Immature natural killer cell (primary cell): ENCODE measurements around the gene IL17RD. TPM values are rescaled to one million over a fixed set of nuclear protein-coding genes. Genes with fewer than 3 reads are reported as not detected.

Experiments
- DNase-seq, 3 donors: peaks; one replicate each; pipeline ENCODE4 v3.0.0; 2022; ENCODE audit warnings: mixed read lengths in 1 of 3
- H3K27ac Mint-ChIP-seq, 6 donors: one replicate each; pipeline ENCODE4 v1.8.0; 2020; ENCODE audit warnings: mixed read lengths in 6 of 6, mild to moderate bottlenecking in 5 of 6, inconsistent platforms in 4 of 6, moderate library complexity in 3 of 6
- H3K27me3 Mint-ChIP-seq, 3 donors: one replicate each; pipeline ENCODE4 v1.8.0; 2020 to 2021; ENCODE audit warnings: low read depth in 3 of 3, mild to moderate bottlenecking in 3 of 3, mixed read lengths in 3 of 3, moderate library complexity in 3 of 3, inconsistent platforms in 1 of 3
- H3K36me3 Mint-ChIP-seq, 3 donors: one replicate each; pipeline ENCODE4 v1.8.0; 2020; ENCODE audit warnings: mixed read lengths in 3 of 3, inconsistent platforms in 2 of 3, mild to moderate bottlenecking in 2 of 3
- H3K4me1 Mint-ChIP-seq, 2 donors: one replicate each; pipeline ENCODE4 v1.8.0; 2020; ENCODE audit warnings: inconsistent platforms in 2 of 2, mild to moderate bottlenecking in 2 of 2, mixed read lengths in 2 of 2, moderate library complexity in 1 of 2
- H3K4me3 Mint-ChIP-seq, 5 donors: one replicate each; pipeline ENCODE4 v1.8.0; 2020; ENCODE audit warnings: mild to moderate bottlenecking in 5 of 5, mixed read lengths in 5 of 5, inconsistent platforms in 3 of 5, moderate library complexity in 3 of 5
- H3K9me3 Mint-ChIP-seq, 6 donors: one replicate each; pipeline ENCODE4 v1.8.0; 2020; ENCODE audit warnings: mild to moderate bottlenecking in 6 of 6, mixed read lengths in 6 of 6, inconsistent platforms in 4 of 6, moderate library complexity in 3 of 6
- polyA plus RNA-seq, 3 donors: library from polyadenylated mRNA; unstranded; fragments of 300-500 nt; fragmentation: Illumina TruSeq; gene quantifications; one replicate each; pipeline ENCODE4 v1.2.3, GENCODE V29; 2021

Gene IL17RD
- polyA plus RNA-seq, 3 donors from 2014 or later = not detected

DNA sequence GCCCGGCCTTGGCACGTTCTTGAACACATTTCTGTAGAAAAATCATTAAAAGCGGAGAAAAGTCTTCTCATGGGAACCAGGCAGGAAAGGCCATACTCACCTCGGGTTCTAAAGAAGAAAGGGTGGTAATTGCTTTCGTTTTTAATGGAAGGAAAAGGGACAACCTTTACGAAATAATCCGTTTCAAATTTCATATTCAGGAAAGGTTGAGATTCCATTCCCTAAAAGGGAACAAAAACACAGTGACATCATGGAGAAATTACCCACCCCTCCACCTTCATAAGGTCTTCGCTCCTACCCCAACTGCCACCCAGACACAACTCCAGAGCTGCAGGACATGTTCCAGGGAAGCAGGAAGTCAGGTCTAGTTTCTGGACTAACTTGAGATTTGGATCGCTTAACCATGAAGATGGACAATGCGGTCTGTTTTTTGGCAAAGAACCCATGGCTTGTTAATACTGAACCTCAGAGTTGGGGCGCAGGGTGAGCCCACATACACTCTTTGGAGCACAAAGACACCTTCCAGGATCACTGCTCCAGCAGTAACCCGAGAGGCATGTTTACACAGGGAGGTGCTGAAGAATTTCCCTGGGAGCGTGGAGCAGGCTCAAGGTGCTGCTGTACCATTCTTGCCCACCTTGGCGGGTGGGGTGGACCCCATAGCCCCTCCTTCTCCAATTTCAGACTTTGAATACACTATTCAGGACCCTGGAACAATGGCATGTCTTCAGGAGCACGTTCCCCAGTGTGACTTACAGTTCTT, 55.5 kb downstream of the IL17RD start:
- Mint-ChIP-seq H3K27ac (no peak overlapping the region), H3K36me3 (no peaks in the 10 kb centered on the region), H3K27me3 (peaks cover 0 to 2% (median 0%) of the 10 kb centered on the region in 3 donors), H3K9me3 (no peaks in the 10 kb centered on the region), H3K4me1 (no peaks in the 10 kb centered on the region), H3K4me3 (no peak overlapping the region)
- no peak for DNase-seq

DNA sequence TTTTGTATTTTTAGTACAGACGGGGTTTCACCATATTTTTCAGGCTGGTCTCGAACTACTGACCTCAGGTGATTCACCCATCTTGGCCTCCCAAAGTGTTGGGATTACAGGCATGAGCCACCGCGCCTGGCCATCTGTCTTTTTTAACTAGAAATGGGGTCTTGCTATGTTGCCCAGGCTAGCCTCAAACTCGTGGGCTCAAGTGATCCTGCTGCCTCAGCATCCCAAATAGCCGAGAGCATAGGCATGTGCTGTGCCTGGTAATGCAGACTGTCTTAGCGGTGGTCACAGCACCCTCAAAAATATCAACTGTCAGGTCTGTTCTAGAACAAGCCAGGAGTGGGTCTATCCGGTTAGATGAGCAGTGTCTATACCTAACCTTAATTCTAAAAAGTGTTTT, 56.5 kb downstream of the IL17RD start:
- Mint-ChIP-seq H3K27me3 (peaks cover 0 to 2% (median 2%) of the 10 kb centered on the region in 3 donors), H3K4me3 (no peak overlapping the region), H3K36me3 (no peaks in the 10 kb centered on the region), H3K27ac (no peak overlapping the region), H3K9me3 (no peaks in the 10 kb centered on the region), H3K4me1 (no peaks in the 10 kb centered on the region)
- no peak for DNase-seq

DNA sequence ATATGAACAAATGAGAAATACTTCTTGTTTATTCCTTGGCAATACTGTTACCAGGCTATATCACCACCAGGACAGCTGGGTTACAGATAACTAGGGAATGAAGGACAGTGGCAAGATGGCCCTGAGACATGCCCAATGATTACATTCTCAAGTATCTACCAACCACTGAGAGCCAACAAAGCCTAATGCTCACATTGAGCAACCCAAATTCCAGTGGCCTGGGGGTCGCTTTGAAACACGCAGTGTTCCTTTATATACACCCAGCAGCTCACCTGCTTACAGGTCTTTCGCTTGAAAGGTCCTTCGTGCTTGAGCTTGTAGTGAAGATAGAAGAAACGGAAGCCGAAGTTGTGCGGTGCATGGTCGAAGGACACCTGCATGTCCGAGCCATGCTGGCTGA, 59.6 kb downstream of the IL17RD start:
- no peak overlapping the region for H3K27ac Mint-ChIP-seq
- no peaks in the 10 kb centered on the region for H3K36me3 Mint-ChIP-seq
- no peaks in the 10 kb centered on the region for H3K9me3 Mint-ChIP-seq
- no peaks in the 10 kb centered on the region for H3K4me1 Mint-ChIP-seq
- no peak for DNase-seq
- no peak overlapping the region for H3K4me3 Mint-ChIP-seq
- H3K27me3 Mint-ChIP-seq = peaks cover 0 to 2% (median 2%) of the 10 kb centered on the region in 3 donors

DNA sequence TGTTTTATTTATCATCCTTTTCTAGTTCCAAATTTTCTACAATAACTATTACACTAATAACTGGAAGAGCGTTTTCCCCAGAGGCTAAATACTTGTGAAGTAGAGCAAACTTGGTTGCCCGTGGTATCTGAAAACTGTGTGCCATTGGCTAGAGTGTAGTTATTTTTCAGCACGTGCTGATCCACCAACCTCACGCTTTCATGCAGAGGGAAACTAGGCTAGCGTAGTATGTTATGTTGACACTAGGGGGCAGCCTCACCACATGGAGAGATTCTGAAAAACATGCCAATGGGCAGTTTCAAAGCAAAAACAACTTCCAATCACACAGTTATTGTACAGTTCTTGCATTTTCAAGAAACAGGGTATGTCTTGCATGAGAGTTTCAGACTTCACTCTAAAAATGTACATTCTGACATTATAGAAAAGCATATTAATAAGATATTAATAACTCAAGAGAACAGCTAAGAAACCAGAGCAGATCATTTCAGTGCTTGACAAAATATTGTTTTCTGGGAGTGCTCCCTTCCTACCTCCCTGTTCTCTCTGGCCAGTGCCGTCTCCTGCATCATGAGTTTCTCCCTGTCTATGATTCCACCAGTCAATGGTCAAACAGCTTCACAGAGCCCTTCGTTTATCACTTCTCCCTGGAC, 65.0 kb downstream of the IL17RD start:
- no peak overlapping the region for H3K27ac Mint-ChIP-seq
- H3K9me3 Mint-ChIP-seq = no peaks in the 10 kb centered on the region
- peak; percentile 30 to 46 (median 31) for DNase-seq
- peaks cover 0 to 2% (median 2%) of the 10 kb centered on the region in 3 donors for H3K27me3 Mint-ChIP-seq
- no peaks in the 10 kb centered on the region for H3K4me1 Mint-ChIP-seq
- no peak overlapping the region for H3K4me3 Mint-ChIP-seq
- no peaks in the 10 kb centered on the region for H3K36me3 Mint-ChIP-seq

DNA sequence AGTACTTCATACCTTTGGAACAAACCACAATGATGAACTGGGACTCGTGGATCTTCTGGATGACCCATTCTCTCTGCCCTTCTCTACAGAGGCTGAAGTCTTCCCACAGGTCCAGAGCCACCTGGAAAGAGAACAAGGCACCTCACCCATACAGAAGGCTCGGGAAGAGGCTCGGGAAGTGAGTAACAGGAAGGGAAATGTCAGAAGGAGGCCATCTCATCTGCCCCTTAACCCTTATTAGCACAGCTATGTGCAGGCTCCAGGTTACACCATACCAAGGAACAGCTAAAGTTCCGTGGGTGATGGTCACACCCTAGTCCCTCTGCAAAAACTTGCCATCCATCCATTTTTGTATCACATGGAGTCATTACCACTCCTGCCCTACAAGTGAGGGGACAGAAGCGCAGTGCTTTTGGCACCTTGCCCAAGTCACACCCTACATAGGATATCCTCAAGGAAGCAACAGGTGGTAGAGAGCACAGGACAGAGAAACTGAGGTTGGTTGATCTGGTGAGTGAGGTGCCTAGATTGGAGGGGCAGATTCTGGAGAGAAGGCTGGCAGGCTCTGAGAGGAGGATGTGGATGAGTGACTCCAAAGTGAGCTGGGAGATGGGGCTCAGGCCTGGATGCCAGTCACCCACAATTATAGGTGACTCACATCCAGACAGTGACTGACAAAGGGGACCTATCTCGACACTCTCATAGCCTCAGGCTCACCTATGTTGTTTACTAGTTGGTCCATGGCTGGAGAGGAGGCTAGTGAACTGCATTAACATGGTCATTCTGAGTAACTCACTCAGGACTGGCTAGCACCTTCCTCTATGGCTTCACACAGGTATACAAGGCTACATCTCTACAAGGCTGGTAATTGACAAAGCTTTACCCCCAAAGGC, 66.5 kb downstream of the IL17RD start:
- H3K36me3 Mint-ChIP-seq = no peaks in the 10 kb centered on the region
- H3K27ac Mint-ChIP-seq = no peak overlapping the region
- H3K27me3 Mint-ChIP-seq = peaks cover 0 to 3% (median 2%) of the 10 kb centered on the region in 3 donors
- no peaks in the 10 kb centered on the region for H3K4me1 Mint-ChIP-seq
- no peak for DNase-seq
- no peak overlapping the region for H3K4me3 Mint-ChIP-seq
- no peaks in the 10 kb centered on the region for H3K9me3 Mint-ChIP-seq

DNA sequence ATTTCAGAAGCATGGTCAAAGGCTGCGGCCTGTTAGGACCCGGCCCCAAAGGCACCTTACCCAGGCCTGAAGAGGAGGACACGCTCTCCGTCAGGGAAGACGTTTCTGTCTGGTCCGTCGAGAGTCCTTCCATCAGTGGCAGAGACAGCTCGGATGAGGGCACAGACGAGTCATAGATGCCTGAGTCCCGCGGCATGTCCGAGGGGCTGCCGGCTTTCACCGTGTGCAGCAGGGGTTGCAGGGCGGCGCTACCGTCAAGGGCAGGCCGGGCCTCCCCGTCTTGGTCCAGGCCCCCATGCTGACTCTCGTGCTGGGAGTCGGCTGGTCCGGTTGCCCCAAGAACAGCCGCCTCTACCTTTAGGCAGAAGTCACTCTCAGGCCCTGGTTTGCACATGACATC, 67.6 kb downstream of the IL17RD start:
- Mint-ChIP-seq H3K4me1 (no peaks in the 10 kb centered on the region), H3K27ac (no peak overlapping the region), H3K27me3 (peaks cover 0 to 3% (median 2%) of the 10 kb centered on the region in 3 donors), H3K9me3 (no peaks in the 10 kb centered on the region), H3K36me3 (no peaks in the 10 kb centered on the region), H3K4me3 (no peak overlapping the region)
- no peak for DNase-seq

DNA sequence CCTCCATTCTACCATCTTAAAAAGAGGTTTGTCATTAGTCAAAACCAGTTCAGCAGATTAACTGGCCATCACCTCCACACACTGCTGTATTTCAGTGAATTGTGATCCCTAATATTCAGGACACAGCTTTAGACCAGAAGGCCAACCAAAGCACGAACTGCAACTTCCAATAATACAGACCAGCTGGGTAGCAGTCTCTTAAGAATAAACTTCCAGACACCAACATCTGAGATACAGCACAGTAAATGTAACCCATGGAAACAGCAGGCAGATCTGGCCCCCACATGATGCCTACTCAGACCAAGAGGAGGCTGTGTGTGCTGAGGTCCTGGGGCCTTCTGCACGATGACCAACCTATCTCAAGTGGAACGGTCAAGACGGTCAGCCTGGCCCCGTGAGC, 69.8 kb downstream of the IL17RD start:
- no peak overlapping the region for H3K4me3 Mint-ChIP-seq
- DNase-seq = no peak
- H3K36me3 Mint-ChIP-seq = no peaks in the 10 kb centered on the region
- no peaks in the 10 kb centered on the region for H3K9me3 Mint-ChIP-seq
- peaks cover 0 to 3% (median 2%) of the 10 kb centered on the region in 3 donors for H3K27me3 Mint-ChIP-seq
- no peaks in the 10 kb centered on the region for H3K4me1 Mint-ChIP-seq
- no peak overlapping the region for H3K27ac Mint-ChIP-seq

DNA sequence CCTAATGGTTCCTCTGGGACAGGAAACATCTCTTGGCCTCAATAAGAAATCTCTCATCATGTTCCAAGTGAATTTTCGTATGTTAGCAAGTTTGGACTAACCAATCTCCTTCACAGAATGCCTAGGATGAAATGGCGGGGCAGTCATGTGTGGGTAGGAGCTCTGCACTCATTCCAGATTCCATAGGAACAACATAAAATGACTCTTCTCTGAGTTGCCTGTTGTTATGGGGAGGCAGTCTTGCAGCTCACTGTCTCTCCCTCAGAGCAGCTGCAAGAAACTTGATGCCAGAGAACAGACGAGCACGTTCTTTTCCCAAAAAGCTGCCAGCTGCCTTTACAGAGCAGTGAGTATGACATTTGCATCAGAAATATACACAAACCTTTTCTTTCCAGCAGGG, 70.6 kb downstream of the IL17RD start:
- Mint-ChIP-seq H3K9me3 (no peaks in the 10 kb centered on the region), H3K36me3 (no peaks in the 10 kb centered on the region), H3K4me3 (no peak overlapping the region), H3K27ac (no peak overlapping the region), H3K4me1 (no peaks in the 10 kb centered on the region), H3K27me3 (peaks cover 0 to 3% (median 0%) of the 10 kb centered on the region in 3 donors)
- DNase-seq = no peak

DNA sequence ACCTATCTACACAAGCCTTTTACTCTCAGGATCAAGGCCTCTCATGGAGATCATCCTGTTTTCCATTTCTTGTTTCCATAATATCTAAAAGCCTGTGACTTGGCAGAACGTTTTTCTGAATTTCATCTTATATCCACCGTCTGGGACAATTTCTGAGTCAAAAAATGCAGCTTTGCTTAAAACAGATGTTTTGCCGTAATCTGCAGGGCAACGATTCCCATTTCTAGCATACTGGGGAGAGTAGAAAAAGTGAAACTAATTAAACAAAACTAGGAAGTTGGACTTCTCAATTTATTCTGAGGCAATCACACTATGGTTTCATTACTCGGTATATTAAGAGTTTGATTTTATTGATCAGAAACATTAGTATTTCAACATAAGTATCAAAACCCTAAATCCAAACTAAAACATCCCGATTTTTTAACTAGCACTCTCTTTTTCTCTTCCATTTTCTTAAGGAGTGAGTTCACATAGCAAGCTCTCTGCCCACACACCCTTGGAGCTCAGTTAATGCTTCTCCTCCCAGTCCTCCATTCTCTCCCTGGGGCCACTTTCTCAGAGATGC, 71.1 kb downstream of the IL17RD start:
- Mint-ChIP-seq H3K36me3 (no peaks in the 10 kb centered on the region), H3K9me3 (no peaks in the 10 kb centered on the region), H3K4me1 (no peaks in the 10 kb centered on the region), H3K27me3 (peaks cover 0 to 3% (median 0%) of the 10 kb centered on the region in 3 donors), H3K4me3 (no peak overlapping the region), H3K27ac (no peak overlapping the region)
- no peak for DNase-seq

DNA sequence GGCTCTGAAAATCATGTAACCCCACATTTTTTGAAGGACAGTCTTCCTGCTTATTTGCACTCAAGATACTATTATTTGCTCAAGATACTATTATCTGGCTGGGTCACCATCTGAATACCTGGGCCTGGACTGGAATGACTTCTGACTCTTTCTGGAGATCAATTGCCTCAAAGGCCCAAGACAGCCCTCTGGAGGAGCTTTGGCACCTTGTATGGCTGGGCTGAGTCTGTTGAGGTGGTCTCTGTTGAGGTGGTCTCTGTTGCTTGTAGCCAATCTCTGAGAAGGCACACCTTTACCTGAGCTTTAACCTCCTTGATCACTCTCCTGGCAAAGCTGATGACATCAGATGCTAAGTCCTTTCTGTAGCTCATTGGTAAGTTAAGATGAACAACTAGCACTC, 71.7 kb downstream of the IL17RD start:
- no peak for DNase-seq
- Mint-ChIP-seq H3K4me1 (no peaks in the 10 kb centered on the region), H3K4me3 (no peak overlapping the region), H3K9me3 (no peaks in the 10 kb centered on the region), H3K27me3 (peaks cover 0 to 3% (median 1%) of the 10 kb centered on the region in 3 donors), H3K27ac (no peak overlapping the region), H3K36me3 (no peaks in the 10 kb centered on the region)

DNA sequence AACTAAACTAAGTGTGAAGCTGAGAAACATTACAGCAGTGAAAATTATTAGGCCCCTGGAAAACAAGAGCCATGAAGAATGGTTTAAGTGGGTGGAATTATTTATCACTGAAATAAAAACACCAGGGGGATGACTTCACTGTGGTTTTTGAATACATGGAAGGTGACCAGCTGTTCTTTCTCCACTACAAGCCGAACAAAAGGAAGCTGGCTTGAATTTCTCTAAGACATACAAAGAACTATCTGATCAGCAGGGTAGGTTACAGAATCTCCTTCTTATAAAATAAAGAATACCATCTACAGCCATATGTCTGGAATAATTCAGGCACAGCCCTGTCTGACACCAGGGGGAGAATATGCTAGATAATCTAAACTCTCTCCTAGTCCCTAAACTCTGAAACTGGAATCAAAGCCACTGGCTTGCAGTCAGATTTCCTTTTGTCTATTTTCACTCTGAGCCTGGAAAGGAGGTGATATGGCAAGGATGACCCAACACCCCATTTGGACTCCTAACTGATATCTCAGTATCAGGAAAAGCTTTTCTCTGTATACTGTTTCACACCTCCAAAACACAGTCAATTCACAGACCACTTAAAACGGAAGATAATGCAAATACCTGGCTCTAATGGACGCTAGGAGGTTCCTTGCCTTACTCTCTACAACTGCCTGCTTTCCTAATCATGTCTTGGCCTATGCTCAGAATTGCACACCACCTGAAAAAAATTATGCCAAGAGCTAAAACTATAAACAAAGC, 73.5 kb downstream of the IL17RD start:
- Mint-ChIP-seq H3K4me3 (no peak overlapping the region), H3K27me3 (peaks cover 0 to 3% (median 1%) of the 10 kb centered on the region in 3 donors), H3K27ac (no peak overlapping the region), H3K9me3 (no peaks in the 10 kb centered on the region), H3K36me3 (no peaks in the 10 kb centered on the region), H3K4me1 (no peaks in the 10 kb centered on the region)
- DNase-seq = no peak

DNA sequence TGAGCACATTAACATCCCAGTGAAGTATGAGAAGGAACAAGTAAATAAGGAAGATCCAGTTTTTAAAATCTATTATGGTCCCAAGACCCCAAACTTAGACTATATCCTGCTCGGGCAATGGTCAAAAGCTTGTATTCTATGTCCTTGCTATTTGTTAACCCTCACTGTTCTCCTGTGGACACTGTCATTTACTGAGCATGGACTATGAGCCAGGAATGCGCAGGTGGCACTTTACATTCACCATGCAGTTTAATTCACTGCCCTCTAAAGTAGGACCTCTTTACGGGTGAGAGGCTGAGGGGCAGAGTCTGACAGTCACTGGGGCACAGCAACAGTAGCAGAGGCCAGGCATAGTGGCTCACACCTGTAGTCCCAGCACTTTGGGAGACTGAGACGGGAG, 76.1 kb downstream of the IL17RD start:
- H3K4me3 Mint-ChIP-seq = no peak overlapping the region
- H3K27ac Mint-ChIP-seq = no peak overlapping the region
- no peaks in the 10 kb centered on the region for H3K36me3 Mint-ChIP-seq
- no peaks in the 10 kb centered on the region for H3K9me3 Mint-ChIP-seq
- H3K27me3 Mint-ChIP-seq = peaks cover 0 to 3% (median 1%) of the 10 kb centered on the region in 3 donors
- DNase-seq = no peak
- H3K4me1 Mint-ChIP-seq = no peaks in the 10 kb centered on the region

DNA sequence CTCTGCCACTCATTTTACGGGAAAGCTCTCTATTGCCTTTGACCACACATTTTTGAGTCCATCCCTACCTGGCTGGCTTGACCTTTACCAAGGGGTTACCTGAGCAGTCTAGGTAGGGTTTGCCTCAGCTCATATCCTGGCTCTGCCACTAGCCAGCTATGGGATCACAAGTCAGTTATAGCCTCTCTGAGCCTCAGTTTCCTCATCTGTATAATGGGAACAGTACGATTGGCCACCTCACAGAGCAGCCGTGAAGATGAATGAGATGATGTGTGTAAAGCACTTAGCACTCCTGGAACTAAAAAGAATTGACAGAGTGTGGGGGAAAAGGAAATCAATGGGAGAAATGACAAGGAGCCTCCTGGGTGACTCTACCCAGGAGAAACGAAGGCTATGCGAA, 76.7 kb downstream of the IL17RD start:
- DNase-seq = no peak
- Mint-ChIP-seq H3K4me1 (no peaks in the 10 kb centered on the region), H3K36me3 (no peaks in the 10 kb centered on the region), H3K4me3 (no peak overlapping the region), H3K27ac (no peak overlapping the region), H3K27me3 (peaks cover 0 to 3% (median 1%) of the 10 kb centered on the region in 3 donors), H3K9me3 (no peaks in the 10 kb centered on the region)
